DOHH2 (cell line): ENCODE results near the gene CDC42EP3.

ENCODE experiments used
- EZH2phosphoT487 ChIP-seq: fragments of 200-600 bp; sonication (generic); IDR thresholded peaks from 2 replicates; pipeline ENCODE4 v1.6.1; 2017; ENCODE audit warnings: borderline replicate concordance, mild to moderate bottlenecking, antibody characterized with exemption, low read length, moderate library complexity, mixed read lengths
- TF ChIP-seq, protein P1 (sequence below): fragments of 200-600 bp; sonication (generic); IDR thresholded peaks from one replicate; pipeline ENCODE4 v1.5.1; 2014; ENCODE audit warnings: antibody characterized with exemption, mild to moderate bottlenecking, low read depth, low read length; ENCODE audit not compliant: poor library complexity, severe bottlenecking

DNA sequence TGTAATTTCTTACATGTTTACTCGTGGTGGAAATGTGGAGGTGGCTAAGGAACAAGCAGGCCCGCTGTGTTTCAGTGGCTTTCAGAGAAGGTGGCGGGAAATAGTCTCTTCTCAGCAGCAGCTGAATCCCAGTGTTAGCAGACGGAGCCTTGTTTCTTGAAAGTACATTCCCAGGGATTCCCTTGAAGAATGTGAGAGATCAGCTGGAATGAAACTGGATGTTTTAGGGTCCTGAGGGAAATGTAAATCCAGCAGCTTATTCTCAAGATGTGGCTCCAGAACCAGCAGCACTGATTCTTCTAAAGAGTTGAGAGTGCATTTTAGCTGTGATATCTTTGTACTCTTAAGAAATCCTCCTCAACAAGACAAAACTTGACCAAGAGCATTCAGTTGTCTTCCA lies 59.1 kb downstream of the CDC42EP3 start:
- TF ChIP-seq, protein P1, sequence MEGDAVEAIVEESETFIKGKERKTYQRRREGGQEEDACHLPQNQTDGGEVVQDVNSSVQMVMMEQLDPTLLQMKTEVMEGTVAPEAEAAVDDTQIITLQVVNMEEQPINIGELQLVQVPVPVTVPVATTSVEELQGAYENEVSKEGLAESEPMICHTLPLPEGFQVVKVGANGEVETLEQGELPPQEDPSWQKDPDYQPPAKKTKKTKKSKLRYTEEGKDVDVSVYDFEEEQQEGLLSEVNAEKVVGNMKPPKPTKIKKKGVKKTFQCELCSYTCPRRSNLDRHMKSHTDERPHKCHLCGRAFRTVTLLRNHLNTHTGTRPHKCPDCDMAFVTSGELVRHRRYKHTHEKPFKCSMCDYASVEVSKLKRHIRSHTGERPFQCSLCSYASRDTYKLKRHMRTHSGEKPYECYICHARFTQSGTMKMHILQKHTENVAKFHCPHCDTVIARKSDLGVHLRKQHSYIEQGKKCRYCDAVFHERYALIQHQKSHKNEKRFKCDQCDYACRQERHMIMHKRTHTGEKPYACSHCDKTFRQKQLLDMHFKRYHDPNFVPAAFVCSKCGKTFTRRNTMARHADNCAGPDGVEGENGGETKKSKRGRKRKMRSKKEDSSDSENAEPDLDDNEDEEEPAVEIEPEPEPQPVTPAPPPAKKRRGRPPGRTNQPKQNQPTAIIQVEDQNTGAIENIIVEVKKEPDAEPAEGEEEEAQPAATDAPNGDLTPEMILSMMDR: no peak
- TF ChIP-seq EZH2phosphoT487: no peak
